ENCODE measurements around the gene NMB.

NMB gene

GRCh38 chr15:84611631-84612030 is 46.4 kb downstream of the NMB start:
- DNase-seq (ENCODE audit: low read depth): no peak

- no peak for DNase-seq (ENCODE audit: low read depth)
These were observed 48.0 kb downstream of the NMB start for GRCh38 chr15:84609818-84610525.

DNA sequence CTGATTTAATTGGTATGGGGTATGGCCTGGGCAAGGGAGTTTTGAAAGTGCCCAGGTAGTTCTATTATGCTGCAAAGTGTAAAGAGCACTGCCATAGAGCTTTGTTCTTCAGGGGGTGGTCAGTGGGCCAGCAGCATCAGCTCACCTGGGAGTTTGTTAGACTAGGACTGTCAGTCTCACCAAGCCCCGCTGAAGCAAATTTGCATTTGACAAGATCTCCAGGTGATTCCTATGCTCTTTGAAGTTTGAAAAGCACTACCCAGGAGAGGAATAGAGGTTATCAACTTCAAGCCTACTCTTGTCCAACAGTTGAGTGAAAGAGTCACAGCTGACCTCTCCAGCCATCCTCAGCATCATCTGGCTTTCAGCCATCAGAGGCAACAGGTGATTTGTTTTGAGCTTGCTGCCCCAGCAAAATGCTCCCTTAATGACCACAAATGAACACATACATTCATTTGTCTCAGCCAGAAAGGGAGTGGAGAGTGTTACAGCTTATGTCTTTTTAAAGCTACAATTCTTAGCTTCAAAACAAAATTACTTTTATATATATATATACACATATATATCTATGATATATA is 49.2 kb downstream of the NMB start:
- no peak for DNase-seq (ENCODE audit: low read depth)

GRCh38 chr15:84606653-84607120 is 51.3 kb downstream of the NMB start:
- no peak for DNase-seq (ENCODE audit: low read depth)

DNA sequence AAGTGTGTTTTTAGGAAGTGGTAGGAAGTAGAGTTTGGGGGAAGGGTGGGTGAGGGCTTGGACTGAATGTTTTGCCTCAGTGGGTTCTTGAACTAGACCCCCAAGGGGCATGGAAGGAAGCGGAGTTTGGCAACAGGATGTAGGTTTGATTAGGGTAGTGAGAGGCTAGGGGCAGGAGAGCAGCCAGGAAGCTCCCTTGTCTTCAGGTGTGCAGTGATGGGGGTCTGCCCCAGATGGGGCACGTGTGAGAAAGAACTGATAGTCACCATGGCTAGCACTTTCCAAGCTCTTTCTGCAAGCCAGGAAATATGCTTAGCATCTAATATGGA is 52.5 kb downstream of the NMB start:
- no peak for DNase-seq (ENCODE audit: low read depth)
